Measurements from ENCODE around the gene EPHA5.

The EPHA5 gene

GRCh38 chr4:65498606-65499005 lies 171.7 kb downstream of the EPHA5 start:
- DNase-seq (ENCODE audit: low read depth), result no peak

DNA sequence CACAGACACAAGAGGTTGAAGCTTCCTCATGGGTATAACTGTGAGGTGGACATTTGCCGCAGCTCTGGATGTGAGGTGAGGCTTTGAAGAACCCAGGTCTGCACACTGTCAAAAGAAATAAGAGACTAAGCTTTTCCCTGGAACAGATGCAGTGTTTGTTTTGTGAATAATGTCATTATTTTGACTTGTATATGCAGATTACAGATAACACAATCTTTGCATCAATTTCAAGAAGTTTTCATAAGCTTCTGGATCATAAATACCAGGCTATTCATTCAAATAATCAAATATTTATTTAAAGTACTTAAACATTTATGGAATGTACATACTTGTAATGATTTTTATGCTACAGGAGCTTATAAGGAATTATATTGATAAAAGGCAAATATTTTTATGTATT lies 174.8 kb downstream of the EPHA5 start:
- no peak for DNase-seq (ENCODE audit: low read depth)

DNA sequence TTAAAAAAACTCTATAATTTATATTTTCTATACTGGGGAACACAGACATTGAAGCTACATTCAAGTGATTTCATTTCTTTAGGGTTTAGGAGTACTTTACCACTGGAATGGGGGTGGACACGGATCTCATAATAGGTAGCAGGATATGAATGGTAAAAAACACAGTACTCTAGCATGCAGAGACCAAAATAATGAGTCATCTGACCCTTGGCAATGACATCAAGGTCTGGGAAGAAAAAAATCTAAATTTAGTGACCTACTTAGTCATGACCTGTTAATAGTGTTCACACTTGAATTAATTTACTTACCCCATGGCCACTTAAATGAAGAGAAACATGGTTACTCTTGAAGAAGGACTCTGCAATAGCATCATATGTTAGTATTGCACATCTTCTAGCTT lies 187.9 kb downstream of the EPHA5 start:
- DNase-seq (ENCODE audit: low read depth), result peak; percentile 57

- no peak for DNase-seq (ENCODE audit: low read depth)
Observed at GRCh38 chr4:65472531-65472930, 197.8 kb downstream of the EPHA5 start.

DNA sequence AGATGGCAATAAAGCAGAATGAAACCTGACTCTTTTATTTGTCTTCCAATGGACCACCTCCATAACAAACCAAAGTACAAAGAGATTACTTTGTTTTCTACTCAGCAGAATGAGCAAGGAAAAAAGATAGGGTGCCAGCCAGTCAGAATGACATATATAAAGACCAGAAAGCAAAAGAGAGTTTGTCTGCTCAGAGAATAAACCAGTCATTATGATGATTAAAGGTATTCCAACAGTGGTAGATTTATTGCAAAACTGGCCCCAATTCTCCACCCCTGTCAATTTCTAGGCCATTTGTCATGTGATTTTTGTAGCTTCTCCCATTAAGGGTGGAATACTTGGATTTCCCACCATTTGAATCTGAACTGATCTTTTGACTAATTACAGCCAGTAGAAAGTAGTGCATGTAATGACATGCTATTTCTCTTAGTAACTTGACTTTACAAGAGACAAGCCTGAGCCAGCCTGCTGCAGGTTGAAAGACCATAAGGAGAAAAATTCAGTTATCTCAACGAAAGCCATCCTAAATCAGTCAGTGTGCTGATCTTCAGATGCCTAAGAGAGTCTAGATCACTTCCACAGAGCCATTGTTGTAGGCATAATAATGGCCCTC lies 203.1 kb downstream of the EPHA5 start:
- no peak for DNase-seq (ENCODE audit: low read depth)

- DNase-seq (ENCODE audit: low read depth), result no peak
Observed at GRCh38 chr4:65461781-65462180, 208.5 kb downstream of the EPHA5 start.

DNA sequence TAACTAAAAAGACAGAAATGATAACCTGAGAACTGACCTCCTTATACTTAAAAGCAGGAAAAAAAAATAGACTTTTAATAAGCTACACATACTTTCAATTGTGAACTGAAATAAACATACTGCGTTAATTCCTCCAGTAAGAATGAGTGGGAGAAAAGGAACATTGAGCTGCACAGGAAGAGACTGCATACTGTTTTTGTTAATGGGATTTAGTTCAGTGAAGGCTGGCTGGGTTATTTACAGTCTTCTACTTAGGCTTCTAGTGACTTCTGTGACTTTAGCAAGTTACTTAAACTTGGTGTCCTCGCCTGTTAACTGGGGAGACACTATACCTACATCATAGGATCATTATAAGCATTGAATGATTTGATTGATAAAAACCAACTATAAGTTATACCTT lies 213.3 kb downstream of the EPHA5 start:
- no peak for DNase-seq (ENCODE audit: low read depth)

DNA sequence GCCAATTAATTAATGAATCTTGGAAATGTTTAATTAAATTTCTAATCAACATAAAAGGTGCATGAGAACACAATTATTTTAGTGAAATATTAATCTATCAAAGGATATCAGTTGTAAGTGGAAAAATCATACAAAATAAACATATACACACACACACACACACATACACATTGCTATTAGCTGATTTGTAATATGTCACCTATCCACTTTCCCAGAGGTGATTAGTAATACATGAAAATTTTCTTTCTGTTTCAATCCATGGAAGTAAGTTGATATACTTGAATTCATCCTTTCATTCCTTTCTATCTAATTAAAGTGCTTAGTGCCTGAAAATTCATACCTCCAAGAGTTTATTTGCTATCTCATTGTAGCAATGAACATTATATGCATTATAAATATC lies 213.7 kb downstream of the EPHA5 start:
- no peak for DNase-seq (ENCODE audit: low read depth)

GRCh38 chr4:65453398-65453797 lies 216.9 kb downstream of the EPHA5 start:
- no peak for DNase-seq (ENCODE audit: low read depth)

DNA sequence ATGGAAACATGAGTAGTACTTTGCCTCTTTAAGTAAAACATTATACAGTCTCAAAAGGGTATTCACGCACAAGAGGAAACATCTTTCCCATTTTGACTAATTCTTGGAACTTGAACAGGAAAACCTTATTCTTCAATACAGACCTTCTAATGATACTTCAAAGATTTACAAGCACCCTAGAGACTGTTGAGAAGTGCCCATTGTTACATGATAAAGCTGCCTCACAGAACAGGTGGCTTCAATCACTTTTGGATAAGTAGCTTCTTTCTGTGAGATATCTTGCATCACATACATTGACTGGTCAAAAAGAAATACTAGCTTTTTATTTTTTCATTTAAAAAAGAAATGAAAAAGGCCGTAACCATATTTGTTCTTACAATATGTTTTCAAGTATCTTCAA lies 219.4 kb downstream of the EPHA5 start:
- no peak for DNase-seq (ENCODE audit: low read depth)

DNA sequence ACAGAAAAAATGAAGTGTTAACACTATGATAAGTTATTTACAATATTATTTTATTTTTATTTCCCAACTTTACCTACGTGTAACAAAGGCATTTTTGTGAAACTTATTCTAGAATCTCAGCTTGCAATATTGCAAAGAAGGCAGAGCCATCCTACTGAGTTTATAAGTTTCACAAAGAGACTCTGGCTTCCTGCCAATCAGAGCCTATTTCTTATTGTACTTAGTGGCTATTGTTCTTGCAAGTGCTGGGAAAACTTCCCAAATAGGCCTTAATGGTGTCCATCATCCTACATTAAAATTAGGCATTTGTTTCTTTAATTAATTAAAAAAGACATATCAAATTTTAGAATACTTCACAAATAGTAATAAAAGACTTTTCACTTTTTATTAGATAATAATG lies 233.2 kb downstream of the EPHA5 start:
- DNase-seq (ENCODE audit: low read depth), result no peak

- DNase-seq (ENCODE audit: low read depth), result no peak
Observed at GRCh38 chr4:65422109-65422508, 248.2 kb downstream of the EPHA5 start.

DNA sequence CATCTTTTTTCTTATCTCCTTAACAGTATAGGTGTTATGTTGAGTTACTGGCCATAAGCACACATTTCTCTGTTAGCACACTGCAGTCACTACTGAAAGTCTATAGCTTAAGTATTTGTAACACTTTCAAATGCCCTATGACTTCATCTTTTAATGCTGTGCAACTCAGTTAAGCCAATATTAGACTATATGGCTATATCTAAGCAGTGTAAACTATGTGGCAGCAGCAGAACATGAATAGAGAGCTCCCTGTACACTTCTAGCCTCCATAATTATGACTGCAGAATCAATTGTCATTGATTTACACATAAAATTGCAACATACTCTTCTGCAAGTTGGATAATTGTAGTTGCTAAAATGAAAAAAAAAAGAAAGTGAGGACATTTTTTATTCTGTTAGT lies 250.3 kb downstream of the EPHA5 start:
- DNase-seq (ENCODE audit: low read depth), result no peak

DNA sequence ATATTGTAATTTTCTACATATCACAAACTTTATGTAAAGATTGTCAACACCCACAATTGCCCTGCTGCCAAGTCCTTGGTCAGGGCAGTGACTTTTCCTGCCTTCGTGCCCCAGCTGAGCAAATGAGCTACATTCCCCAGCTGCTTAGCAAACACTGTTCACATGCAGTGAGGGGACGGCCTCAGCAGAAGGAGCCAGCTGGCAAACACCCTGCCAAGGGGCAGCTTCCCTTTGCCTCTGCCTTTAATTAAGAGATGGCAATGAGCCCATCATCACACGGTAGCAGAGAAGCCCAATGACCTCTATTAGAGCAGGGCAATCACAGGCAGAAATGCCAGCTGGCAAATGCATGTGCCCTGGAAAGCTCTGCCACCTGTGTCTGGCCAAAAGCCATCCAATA lies 253.4 kb downstream of the EPHA5 start:
- DNase-seq (ENCODE audit: low read depth), result peak; percentile 1

DNA sequence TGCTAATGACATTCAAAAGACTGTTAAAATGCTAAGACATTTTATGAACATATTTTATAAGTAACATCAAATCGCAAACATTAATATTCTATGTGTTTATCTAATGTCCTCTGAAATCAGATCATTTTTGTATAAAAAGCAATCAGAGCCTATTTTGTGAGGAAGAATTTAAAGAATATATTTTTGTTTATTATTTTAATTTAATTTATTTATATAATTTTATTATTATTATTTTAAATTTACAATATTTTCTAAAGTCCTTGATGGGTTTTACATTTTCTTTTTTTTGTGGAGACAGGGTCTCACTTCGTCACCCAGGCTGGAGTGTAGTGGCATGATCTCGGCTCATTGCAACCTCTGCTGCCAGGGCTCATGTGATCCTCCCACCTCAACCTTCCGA lies 262.8 kb downstream of the EPHA5 start:
- no peak for DNase-seq (ENCODE audit: low read depth)

DNA sequence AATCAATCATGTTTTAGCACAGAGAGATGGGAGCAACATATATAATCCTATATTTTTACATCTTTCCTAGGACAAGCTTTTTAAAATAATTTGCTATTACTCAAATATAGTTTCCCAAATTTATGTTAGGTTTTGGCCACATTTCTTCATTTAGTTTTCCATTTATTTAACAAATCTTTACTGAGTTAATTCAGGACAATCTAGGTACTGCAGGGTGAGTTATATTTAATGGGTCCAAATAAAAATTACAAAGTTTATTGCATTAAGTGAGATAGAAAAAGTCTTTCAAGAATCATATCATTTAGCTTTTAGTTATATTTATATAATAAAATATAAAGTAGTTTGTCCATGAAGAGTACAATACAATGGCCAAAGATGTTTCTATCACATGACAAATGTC lies 269.2 kb downstream of the EPHA5 start:
- no peak for DNase-seq (ENCODE audit: low read depth)

- DNase-seq (ENCODE audit: low read depth), result no peak
Observed at GRCh38 chr4:65399084-65399483, 271.2 kb downstream of the EPHA5 start.

- DNase-seq (ENCODE audit: low read depth), result no peak
Observed at GRCh38 chr4:65393078-65393477, 277.2 kb downstream of the EPHA5 start.

GRCh38 chr4:65392488-65392887 lies 277.8 kb downstream of the EPHA5 start:
- DNase-seq (ENCODE audit: low read depth), result no peak

DNA sequence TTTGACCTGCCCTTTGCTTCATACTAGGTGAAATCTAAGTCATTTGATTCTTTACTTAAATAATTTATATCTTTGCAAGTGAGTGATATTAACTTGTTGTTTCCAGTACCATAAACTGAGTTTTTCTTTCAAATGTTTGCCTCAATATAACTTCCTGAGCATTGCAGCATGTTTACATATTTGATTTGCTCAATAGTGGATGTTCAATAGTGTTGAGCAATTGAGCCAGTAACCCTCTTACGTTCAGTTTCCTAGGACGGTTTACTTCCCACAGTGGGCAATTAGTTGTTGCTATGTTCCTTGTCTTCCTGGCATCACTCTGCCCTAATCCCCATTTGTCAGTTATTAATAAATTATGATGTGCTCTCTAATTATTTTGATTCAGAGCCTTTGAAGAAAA lies 278.5 kb downstream of the EPHA5 start:
- DNase-seq (ENCODE audit: low read depth), result no peak

GRCh38 chr4:65391382-65391781 lies 278.9 kb downstream of the EPHA5 start:
- no peak for DNase-seq (ENCODE audit: low read depth)

- DNase-seq (ENCODE audit: low read depth), result no peak
Observed at GRCh38 chr4:65386927-65387326, 283.4 kb downstream of the EPHA5 start.

GRCh38 chr4:65383589-65384305 lies 286.5 kb downstream of the EPHA5 start:
- peak; percentile 38 for DNase-seq (ENCODE audit: low read depth)

GRCh38 chr4:65381648-65382047 lies 288.6 kb downstream of the EPHA5 start:
- DNase-seq (ENCODE audit: low read depth), result no peak
